IPS-18a (cell line): ENCODE measurements around the gene SATB1.

Experiments
- H3K27ac ChIP-seq: one replicate; pipeline ENCODE4 v1.5.1; 2013; ENCODE audit warnings: low read length
- H3K27me3 ChIP-seq: one replicate; pipeline ENCODE4 v1.6.1; 2013; ENCODE audit warnings: mild to moderate bottlenecking, low read length; ENCODE audit not compliant: control insufficient read depth, insufficient read depth
- H3K36me3 ChIP-seq: one replicate; pipeline ENCODE4 v1.6.1; 2013; ENCODE audit warnings: low read depth, low read length; ENCODE audit not compliant: control insufficient read depth
- H3K4me1 ChIP-seq: one replicate; pipeline ENCODE4 v1.6.1; 2013; ENCODE audit warnings: low read depth, low read length; ENCODE audit not compliant: control insufficient read depth
- H3K4me3 ChIP-seq: one replicate; pipeline ENCODE4 v1.5.1; 2013; ENCODE audit warnings: low read length
- H3K9ac ChIP-seq: one replicate; pipeline ENCODE4 v1.6.1; 2013; ENCODE audit warnings: mild to moderate bottlenecking, low read length, moderate library complexity
- H3K9me3 ChIP-seq: one replicate; pipeline ENCODE4 v1.6.1; 2013; ENCODE audit warnings: low read depth, low read length; ENCODE audit not compliant: control insufficient read depth

The SATB1 gene

DNA sequence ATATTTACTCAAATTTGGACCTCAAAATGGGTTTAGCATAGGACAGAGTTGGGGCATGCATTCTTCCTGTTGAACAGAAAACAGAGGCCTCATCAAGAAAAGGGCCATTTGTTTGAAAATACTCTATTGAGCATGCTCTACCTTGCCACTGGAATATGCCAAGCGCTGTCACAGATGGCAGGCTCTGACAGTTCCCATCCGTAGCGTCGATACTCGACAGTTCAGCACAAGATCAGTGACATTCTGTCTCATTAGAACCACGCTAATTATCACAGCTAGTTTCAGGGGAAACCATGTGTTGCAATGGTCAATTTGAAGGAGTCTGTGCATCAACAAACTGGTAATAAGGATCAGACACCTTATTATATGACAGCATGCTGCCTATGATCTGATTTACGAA lies 54.5 kb downstream of the SATB1 start:
- Histone ChIP-seq H3K27me3 (no peaks in the 10 kb centered on the region), H3K9ac (no peak overlapping the region), H3K27ac (no peak overlapping the region), H3K4me3 (no peak overlapping the region), H3K4me1 (peaks cover 3% of the 10 kb centered on the region), H3K9me3 (no peaks in the 10 kb centered on the region), H3K36me3 (no peaks in the 10 kb centered on the region)

DNA sequence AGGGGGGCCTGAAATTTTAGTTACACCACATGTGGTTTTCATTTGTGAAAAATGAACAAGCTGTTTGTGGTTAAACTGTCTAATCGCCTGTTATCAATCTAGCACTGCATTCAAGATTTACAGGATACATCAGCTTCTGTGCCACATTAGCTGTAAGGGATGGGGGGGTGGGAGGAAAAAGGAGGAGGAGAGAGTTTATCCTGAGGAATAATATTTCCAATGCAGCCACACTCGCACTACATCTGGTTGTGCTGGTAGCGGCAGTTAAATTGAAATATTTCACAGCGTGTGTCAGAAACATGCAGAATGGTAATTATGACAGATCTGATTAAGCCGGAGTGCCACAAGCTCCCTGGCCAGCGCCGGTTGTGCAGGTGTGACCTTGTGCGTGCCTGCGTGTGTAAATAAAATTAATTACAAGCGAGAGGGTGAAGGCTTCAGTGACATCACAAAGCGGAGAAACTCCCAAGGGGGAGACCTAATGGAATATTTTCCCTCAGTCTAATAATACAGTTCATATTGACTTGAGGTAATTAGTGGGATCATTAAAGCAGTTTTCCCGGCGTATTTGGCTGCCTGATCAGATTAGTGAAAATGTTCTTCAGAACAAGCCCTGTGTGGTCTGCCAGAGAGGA lies 55.5 kb downstream of the SATB1 start:
- no peak overlapping the region for H3K9ac ChIP-seq
- H3K27ac ChIP-seq: no peak overlapping the region
- H3K4me3 ChIP-seq: no peak overlapping the region
- H3K36me3 ChIP-seq: no peaks in the 10 kb centered on the region
- peaks cover 3% of the 10 kb centered on the region for H3K4me1 ChIP-seq
- H3K9me3 ChIP-seq: no peaks in the 10 kb centered on the region
- no peaks in the 10 kb centered on the region for H3K27me3 ChIP-seq

DNA sequence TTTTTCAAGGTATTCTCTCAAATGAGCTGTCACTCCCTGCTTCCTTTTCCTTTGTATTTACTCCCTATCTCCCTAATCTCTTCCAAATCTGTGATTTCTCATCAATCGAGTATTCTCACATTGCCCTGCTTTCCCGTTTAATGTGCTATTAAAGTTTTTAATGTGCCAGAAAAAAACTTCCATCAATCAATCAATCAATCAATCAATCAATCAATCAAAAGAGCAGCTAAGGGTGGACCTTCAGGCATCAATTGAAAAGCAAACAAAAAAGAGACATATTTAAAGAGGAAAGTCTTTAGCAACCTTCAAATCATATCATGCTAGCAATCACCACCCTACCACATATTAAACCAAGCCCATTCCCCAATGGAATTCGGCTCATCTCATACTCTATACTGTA lies 58.9 kb downstream of the SATB1 start:
- Histone ChIP-seq H3K4me1 (peaks cover 8% of the 10 kb centered on the region), H3K4me3 (no peak overlapping the region), H3K27me3 (no peaks in the 10 kb centered on the region), H3K9me3 (no peaks in the 10 kb centered on the region), H3K9ac (no peak overlapping the region), H3K36me3 (no peaks in the 10 kb centered on the region), H3K27ac (no peak overlapping the region)

DNA sequence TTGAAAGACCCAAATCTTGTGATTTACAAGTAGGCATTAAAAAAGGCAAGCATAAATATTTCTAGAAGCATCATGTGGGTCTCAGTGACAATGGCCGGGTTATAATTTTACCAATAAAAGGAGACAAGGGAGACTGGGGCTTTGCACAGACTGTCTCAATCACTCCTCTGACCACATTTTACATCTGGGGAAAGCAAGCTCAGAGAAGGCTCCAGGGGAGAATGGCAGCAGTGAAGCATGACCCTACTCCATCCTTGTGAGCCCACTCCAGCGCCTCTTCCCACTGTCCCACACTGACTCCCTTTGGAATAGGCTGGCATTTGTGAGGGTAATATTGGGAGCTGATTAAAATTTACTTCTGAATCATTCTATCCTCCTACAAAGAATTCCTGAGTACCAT lies 61.8 kb downstream of the SATB1 start:
- no peak overlapping the region for H3K27ac ChIP-seq
- H3K27me3 ChIP-seq: no peaks in the 10 kb centered on the region
- peaks cover 8% of the 10 kb centered on the region for H3K4me1 ChIP-seq
- H3K4me3 ChIP-seq: no peak overlapping the region
- H3K36me3 ChIP-seq: no peaks in the 10 kb centered on the region
- H3K9ac ChIP-seq: no peak overlapping the region
- no peaks in the 10 kb centered on the region for H3K9me3 ChIP-seq

DNA sequence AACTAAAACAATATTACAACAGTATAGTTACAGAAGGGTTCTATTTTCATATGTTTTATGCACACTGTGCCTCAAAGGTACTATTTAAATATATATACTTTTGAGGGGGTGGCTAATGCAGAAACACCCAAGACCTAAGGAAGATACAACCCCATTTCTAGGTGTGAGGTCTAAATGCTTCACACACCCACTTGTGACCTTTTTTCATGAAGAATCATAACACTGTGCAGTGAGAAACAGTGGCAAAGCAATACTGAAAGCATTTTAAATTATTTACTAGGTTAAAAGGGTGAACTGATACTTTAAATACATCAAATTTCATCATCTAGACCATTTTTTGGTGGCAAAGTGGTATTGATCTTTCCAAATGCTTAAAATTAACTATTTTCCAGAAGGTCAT lies 67.4 kb downstream of the SATB1 start:
- H3K4me3 ChIP-seq: no peak overlapping the region
- no peak overlapping the region for H3K9ac ChIP-seq
- no peak overlapping the region for H3K27ac ChIP-seq
- no peaks in the 10 kb centered on the region for H3K9me3 ChIP-seq
- no peaks in the 10 kb centered on the region for H3K36me3 ChIP-seq
- H3K4me1 ChIP-seq: peaks cover 24% of the 10 kb centered on the region
- H3K27me3 ChIP-seq: no peaks in the 10 kb centered on the region

DNA sequence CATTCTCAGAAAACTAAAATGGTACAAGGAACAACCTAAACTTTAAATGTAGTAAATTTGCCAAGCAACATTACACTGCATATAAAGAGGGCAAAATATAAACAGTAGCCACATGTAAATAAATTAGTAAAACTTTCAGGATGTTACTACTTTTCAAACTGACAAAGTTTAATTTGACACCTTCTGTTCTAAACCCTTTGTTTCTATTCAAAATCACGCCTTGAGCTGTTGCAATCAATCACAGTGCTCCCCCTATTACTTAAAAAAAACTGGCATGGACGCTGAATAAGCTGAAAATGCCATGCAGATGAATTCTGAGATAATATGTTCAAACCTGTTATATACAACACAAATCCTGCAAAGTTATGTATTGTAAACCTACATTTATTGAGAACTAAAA lies 69.3 kb downstream of the SATB1 start:
- H3K9me3 ChIP-seq: no peaks in the 10 kb centered on the region
- H3K36me3 ChIP-seq: no peaks in the 10 kb centered on the region
- no peak overlapping the region for H3K9ac ChIP-seq
- peaks cover 28% of the 10 kb centered on the region for H3K4me1 ChIP-seq
- H3K27me3 ChIP-seq: no peaks in the 10 kb centered on the region
- peak overlapping the region; percentile 41 for H3K27ac ChIP-seq
- no peak overlapping the region for H3K4me3 ChIP-seq

DNA sequence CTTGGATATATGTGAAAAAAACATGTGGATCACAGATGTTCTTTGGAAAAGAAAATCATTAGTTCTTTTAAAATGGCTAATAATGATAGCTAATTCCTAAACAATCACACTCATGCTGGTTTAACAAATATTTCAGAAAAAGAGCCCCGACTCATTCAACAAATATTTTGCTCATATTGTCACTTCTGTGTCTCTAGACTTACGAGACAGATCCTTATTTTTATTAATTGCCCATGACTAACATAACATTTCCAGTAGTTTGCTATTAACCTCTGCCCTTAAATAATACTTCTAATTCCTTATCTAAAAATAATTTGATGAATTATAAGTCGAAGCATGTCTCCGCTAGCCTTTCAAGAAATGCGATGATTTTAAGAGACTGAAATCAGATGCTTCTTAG lies 70.4 kb downstream of the SATB1 start:
- no peak overlapping the region for H3K27ac ChIP-seq
- no peaks in the 10 kb centered on the region for H3K36me3 ChIP-seq
- peaks cover 28% of the 10 kb centered on the region for H3K4me1 ChIP-seq
- no peaks in the 10 kb centered on the region for H3K9me3 ChIP-seq
- H3K9ac ChIP-seq: no peak overlapping the region
- no peaks in the 10 kb centered on the region for H3K27me3 ChIP-seq
- no peak overlapping the region for H3K4me3 ChIP-seq

DNA sequence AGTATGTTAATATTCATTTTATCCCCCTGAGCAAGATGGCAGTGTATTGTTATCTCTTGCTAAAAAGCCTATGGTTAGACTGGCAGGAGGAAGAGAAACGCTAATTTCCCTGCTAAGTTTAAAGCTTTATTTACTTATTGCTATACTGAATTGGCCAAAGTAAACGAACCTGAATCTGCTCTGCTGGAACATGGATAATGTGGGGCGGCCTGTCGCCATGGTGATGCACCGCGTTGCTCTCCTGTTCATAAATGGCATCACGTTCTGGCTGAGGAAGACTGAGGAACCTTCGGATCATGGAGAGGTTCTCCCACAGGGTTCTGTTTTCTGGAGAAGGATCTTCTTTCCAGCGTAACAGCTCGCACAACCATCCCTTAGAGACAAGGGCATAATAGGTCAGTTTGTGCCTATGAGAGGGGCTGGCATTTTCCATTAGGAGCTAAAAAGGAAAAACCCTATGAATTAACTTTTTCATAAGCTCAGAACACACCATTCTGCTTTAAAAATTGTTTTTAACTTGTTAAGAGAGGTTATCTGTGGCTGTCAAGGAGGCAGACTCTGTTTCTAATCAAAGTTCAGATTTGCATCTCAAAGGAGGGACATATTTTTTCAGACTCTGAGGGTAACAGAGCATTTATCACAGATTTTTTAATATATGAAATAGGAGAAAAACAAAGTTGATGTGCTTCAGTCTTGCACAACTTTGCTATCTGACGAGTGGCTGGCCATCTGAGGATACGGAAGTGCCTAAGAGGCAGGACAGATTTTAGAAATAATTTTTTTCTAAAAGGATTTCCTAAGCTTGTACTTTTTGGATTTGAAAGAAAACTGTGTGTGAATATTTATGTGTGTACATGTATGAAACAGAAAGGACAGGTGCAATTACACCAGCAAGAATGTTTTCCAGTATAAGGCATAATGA lies 73.1 kb downstream of the SATB1 start:
- no peak overlapping the region for H3K27ac ChIP-seq
- H3K36me3 ChIP-seq: no peaks in the 10 kb centered on the region
- H3K9ac ChIP-seq: no peak overlapping the region
- H3K4me1 ChIP-seq: peaks cover 36% of the 10 kb centered on the region
- no peaks in the 10 kb centered on the region for H3K9me3 ChIP-seq
- no peak overlapping the region for H3K4me3 ChIP-seq
- H3K27me3 ChIP-seq: no peaks in the 10 kb centered on the region

DNA sequence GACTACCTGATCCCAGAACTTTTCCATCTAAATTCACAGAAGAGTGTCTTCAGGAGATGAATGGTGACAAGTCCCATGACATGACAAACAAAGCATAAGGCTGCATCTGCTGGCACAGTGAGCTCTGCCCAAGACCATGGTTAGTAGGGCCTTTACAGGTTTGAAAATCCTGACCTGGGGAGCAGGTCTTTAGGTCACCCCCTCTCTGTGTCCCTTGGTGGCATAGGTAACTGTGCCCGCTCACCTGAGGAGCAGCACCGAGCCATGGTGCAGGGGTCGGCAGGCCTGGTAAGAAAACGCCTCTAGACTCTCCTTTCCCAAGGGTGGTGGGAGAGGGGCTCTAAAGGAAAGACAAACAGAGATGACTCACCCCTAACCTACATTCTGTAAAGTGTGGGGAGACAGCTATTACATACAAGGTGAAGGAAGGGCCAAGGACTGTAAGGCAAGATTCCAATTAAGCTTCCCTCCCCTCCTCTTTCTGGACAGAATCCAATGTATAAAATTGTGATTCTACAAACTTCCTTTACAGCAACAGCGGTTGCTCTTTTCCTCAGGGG lies 74.0 kb downstream of the SATB1 start:
- Histone ChIP-seq H3K27ac (no peak overlapping the region), H3K36me3 (no peaks in the 10 kb centered on the region), H3K4me1 (peaks cover 40% of the 10 kb centered on the region)

DNA sequence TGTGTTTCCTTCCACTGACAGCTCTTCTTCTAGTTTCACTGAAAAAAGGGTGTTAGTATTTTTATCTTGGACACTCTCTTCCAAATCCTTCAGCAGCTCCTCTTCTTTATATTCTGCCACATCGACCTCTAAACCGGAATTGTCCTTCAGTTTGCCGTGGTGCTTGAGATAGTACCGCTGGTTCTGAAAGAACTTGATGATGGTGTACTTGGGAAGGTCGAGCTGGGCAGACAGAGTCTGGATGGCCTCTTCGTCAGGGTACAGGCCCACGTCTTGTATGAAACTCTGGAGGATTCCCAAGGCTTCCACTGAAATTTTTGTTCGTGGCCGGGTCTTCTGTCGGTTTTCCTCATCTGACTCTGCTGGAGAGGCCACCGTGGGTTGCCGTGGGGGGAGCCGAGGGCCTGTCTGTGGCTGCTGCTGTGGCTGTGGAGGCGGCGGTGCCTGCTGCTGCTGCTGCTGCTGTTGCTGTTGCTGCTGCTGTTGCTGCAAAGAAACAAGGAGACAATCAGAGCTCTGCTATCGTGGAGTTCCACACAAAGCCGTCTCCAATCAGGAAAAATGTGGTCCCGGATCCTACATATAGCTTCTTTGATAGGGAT lies 75.8 kb downstream of the SATB1 start:
- Histone ChIP-seq H3K27ac (no peak overlapping the region), H3K9me3 (no peaks in the 10 kb centered on the region), H3K36me3 (no peaks in the 10 kb centered on the region), H3K27me3 (no peaks in the 10 kb centered on the region), H3K9ac (no peak overlapping the region), H3K4me3 (no peak overlapping the region), H3K4me1 (peaks cover 40% of the 10 kb centered on the region)

More for the DNA sequence above, 74.0 kb downstream of the SATB1 start:
- Histone ChIP-seq H3K27me3 (no peaks in the 10 kb centered on the region), H3K4me3 (no peak overlapping the region), H3K9me3 (no peaks in the 10 kb centered on the region), H3K9ac (no peak overlapping the region)

DNA sequence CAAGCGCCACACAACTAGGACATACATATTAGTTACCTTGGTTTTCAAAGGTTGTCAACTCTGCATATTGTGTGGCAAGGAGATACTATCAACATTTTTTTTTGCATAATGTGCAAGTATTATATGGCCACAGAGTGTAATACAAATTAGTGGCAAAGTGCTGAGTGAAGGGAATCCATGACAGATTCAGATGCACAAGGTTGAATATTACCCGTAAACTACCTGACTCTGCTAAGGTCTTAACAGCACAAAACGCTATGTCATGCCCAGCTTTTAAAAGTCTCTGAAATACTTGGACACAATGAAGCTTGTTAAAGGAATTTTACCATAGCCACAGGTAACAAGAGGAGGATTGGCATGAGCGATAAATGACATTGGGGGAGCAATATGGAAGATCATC lies 79.0 kb downstream of the SATB1 start:
- Histone ChIP-seq H3K27ac (peak overlapping the region; percentile 1), H3K4me1 (peaks cover 62% of the 10 kb centered on the region), H3K9me3 (no peaks in the 10 kb centered on the region), H3K27me3 (no peaks in the 10 kb centered on the region), H3K36me3 (no peaks in the 10 kb centered on the region), H3K9ac (no peak overlapping the region), H3K4me3 (no peak overlapping the region)
